GM19438 (cell line): ENCODE measurements around the gene KRTAP10-2.
"Not testable (repeated sequence)": the region's sequence is repeated elsewhere in the genome, so short reads cannot be mapped to it uniquely, and the experiment has no call there.

Source experiments
- ATAC-seq: cut with Tn5 transposase; IDR thresholded peaks from one replicate; pipeline ENCODE4 v1.9.1; 2021; ENCODE audit warnings: low read depth; ENCODE audit not compliant: unreplicated experiment

KRTAP10-2 gene

GRCh38 chr21:44583800-44584147, 32.5 kb upstream of the KRTAP10-2 start:
- ATAC-seq = no peak

- ATAC-seq = no peak
Observed at GRCh38 chr21:44583089-44583799, 31.9 kb upstream of the KRTAP10-2 start.

- no peak for ATAC-seq
Observed at GRCh38 chr21:44582055-44582454, 30.8 kb upstream of the KRTAP10-2 start.

GRCh38 chr21:44581158-44581557, 29.9 kb upstream of the KRTAP10-2 start:
- no peak for ATAC-seq

DNA sequence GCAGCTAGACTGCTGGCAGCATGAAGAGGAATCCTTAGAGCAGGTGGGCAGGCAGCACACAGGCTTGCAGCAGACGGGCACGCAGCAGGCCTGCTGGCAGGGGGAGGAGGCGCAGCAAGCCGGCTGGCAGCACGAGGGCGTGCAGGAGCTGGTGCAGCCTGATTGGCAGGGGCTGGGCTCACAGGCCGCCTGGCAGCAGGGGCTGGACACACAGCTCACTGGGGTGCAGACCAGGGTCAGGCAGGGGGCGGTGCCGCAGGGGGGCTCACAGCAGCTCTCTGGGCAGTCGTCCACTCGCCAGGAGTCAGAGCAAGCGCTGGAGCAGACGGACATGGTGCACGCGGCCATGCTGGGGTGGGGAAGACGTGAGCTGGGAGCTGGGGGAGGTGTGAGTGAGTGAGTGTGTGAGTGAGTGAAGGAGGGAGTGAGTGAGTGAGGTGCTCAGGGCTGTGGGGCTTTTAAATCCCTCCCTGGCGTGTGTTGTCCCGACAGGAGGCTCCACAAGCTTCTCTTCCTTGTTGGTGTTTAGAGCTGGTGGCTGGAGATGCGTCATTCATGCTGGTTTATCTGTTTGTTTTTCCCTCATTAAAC, 29.0 kb upstream of the KRTAP10-2 start, which contains the start of gene KRTAP10-5:
Gene KRTAP10-5, minus strand, starts transcription at position 374 of the 591 bp plus-strand sequence. Its CDS starts 26 bp downstream, at position 348.
- not testable (repeated sequence) for ATAC-seq

DNA sequence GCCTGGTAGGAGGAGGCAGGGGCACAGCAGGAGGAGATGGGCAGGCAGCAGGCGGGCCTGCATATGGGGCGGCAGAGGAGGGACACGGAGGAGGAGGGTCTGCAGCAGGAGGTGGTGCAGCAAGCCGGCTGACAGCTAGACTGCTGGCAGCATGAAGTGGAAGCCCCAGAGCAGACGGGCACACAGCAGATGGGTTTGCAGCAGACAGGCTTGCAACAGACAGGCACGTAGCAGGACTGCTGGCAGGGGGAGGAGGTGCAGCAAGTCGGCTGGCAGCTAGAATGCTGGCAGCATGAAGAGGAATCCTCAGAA, 28.5 kb upstream of the KRTAP10-2 start:
- ATAC-seq = no peak

- no peak for ATAC-seq
Observed at GRCh38 chr21:44579056-44579832, 27.9 kb upstream of the KRTAP10-2 start.

- ATAC-seq = no peak
Observed at GRCh38 chr21:44578371-44579055, 27.2 kb upstream of the KRTAP10-2 start.

GRCh38 chr21:44576025-44576420, 24.7 kb upstream of the KRTAP10-2 start:
- no peak for ATAC-seq

- no peak for ATAC-seq
Observed at GRCh38 chr21:44575307-44576024, 24.2 kb upstream of the KRTAP10-2 start.

GRCh38 chr21:44574457-44575306, 23.4 kb upstream of the KRTAP10-2 start:
- ATAC-seq = no peak

DNA sequence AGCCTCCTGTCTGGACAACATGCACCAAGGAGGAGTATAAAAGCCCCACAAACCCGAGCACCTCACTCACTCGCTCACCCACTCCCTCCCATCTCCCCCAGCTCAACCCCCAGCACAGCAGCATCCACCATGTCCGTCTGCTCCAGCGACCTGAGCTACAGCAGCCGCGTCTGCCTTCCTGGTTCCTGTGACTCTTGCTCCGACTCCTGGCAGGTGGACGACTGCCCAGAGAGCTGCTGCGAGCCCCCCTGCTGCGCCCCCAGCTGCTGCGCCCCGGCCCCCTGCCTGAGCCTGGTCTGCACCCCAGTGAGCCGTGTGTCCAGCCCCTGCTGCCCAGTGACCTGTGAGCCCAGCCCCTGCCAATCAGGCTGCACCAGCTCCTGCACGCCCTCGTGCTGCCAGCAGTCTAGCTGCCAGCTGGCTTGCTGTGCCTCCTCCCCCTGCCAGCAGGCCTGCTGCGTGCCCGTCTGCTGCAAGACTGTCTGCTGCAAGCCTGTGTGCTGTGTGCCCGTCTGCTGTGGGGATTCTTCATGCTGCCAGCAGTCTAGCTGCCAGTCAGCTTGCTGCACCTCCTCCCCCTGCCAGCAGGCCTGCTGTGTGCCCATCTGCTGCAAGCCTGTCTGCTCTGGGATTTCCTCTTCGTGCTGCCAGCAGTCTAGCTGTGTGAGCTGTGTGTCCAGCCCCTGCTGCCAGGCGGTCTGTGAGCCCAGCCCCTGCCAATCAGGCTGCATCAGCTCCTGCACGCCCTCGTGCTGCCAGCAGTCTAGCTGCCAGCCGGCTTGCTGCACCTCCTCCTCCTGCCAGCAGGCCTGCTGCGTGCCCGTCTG, 22.5 kb upstream of the KRTAP10-2 start, which contains the start of gene KRTAP10-4:
Gene KRTAP10-4, plus strand, starts transcription at position 100 of the 827 bp plus-strand sequence. Its CDS starts 30 bp downstream, at position 130.
- ATAC-seq = not testable (repeated sequence)

DNA sequence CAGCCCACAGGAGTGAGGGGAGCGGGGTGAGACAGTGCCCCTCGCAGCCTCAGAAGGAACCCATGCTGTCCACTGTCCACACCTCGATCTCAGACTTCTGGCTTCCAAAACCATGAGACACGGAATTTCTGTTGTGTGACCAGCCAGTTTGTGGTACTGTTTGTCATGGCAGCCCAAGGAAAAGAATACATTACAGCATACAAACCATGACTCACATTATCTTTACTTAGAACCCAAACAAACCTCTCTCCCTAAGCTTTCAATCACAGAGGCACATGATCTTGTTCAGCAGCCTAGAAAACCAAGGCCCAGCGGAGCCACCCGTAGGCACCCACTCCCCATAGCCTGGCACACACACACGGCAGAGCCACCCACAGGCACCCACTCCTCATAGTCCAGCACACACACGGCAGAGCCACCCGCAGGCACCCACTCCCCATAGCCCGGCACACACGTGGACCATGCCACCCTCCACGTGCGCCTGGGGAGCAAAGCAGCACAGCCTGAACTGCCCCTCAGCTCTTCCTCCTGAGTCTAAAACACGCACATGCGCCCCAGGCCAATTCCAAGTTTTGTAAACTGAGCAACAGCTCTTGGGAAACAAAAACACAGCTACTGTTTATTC, 21.8 kb upstream of the KRTAP10-2 start:
- no peak for ATAC-seq

GRCh38 chr21:44571844-44572782, 20.8 kb upstream of the KRTAP10-2 start:
- ATAC-seq = no peak

GRCh38 chr21:44571296-44571695, 20.0 kb upstream of the KRTAP10-2 start:
- ATAC-seq = no peak

- no peak for ATAC-seq
Observed at GRCh38 chr21:44569861-44570517, 18.7 kb upstream of the KRTAP10-2 start.
